Neural cell (in vitro differentiated cells): ENCODE data around the gene DLAT. TPM values are rescaled to one million over a fixed set of nuclear protein-coding genes. Genes with fewer than 3 reads are reported as not detected.
"Not testable (repeated sequence)": the region's sequence is repeated elsewhere in the genome, so short reads cannot be mapped to it uniquely, and the experiment has no call there.

ENCODE experiments used
- H2AFZ ChIP-seq: fragments of 200-600, 300-800 bp; sonication (generic), shearing (Covaris generic); 2 replicates; pipeline ENCODE4 v1.6.0; 2014; ENCODE audit warnings: low read depth, mild to moderate bottlenecking, antibody characterized with exemption, low read length, moderate library complexity
- H3F3A ChIP-seq: fragments of 200-600 bp; shearing (Covaris generic); 2 replicates; pipeline ENCODE4 v1.6.1; 2016; ENCODE audit warnings: mild to moderate bottlenecking, moderate library complexity, mixed read lengths, antibody characterized with exemption, low read length; ENCODE audit not compliant: insufficient read depth, poor library complexity, severe bottlenecking
- H3K27ac ChIP-seq: fragments of 200-600, 300-800 bp; sonication (generic), shearing (Covaris generic); 2 replicates; pipeline ENCODE4 v1.5.1; 2014; ENCODE audit warnings: mild to moderate bottlenecking, low read length, moderate library complexity
- H3K27me3 ChIP-seq: fragments of 300-800, 200-600 bp; sonication (generic), shearing (Covaris generic); 2 replicates; pipeline ENCODE4 v1.6.0; 2014; ENCODE audit warnings: mild to moderate bottlenecking, low read depth, low read length, moderate library complexity; ENCODE audit not compliant: insufficient read depth
- H3K36me3 ChIP-seq: fragments of 300-800, 200-600 bp; sonication (generic), shearing (Covaris generic); 2 replicates; pipeline ENCODE4 v1.5.1; 2014; ENCODE audit warnings: mild to moderate bottlenecking, antibody characterized with exemption, low read length, moderate library complexity; ENCODE audit not compliant: insufficient read depth
- H3K4me2 ChIP-seq: fragments of 300-800, 200-600 bp; sonication (generic), shearing (Covaris generic); 2 replicates; pipeline ENCODE4 v1.6.0; 2014; ENCODE audit warnings: mild to moderate bottlenecking, low read length
- H3K4me3 ChIP-seq: fragments of 300-800, 200-600 bp; sonication (generic), shearing (Covaris generic); 2 replicates; pipeline ENCODE4 v1.5.1; 2014; ENCODE audit warnings: mild to moderate bottlenecking, low read length, moderate library complexity
- H3K79me2 ChIP-seq: fragments of 200-600 bp; shearing (Covaris generic); replicated peaks from 2 replicates; pipeline ENCODE4 v1.6.0; 2014; ENCODE audit warnings: mild to moderate bottlenecking, low read length, moderate library complexity; ENCODE audit not compliant: insufficient read depth
- H3K9ac ChIP-seq: fragments of 300-800, 200-600 bp; sonication (generic), shearing (Covaris generic); 2 replicates; pipeline ENCODE4 v1.6.1; 2016; ENCODE audit warnings: mild to moderate bottlenecking, low read length, mixed read lengths
- H3K9me2 ChIP-seq: fragments of 200-600 bp; shearing (Covaris generic); 2 replicates; pipeline ENCODE4 v1.6.1; 2016; ENCODE audit warnings: mild to moderate bottlenecking, low read length, mixed read lengths; ENCODE audit not compliant: insufficient read depth
- H3K9me3 ChIP-seq: fragments of 200-600, 300-800 bp; sonication (generic), shearing (Covaris generic); 2 replicates; pipeline ENCODE4 v1.6.1; 2016; ENCODE audit warnings: mild to moderate bottlenecking, mixed run types, low read length, moderate library complexity, mixed read lengths
- H4K20me1 ChIP-seq: fragments of 200-600 bp; shearing (Covaris generic); 2 replicates; pipeline ENCODE4 v1.6.1; 2016; ENCODE audit warnings: mild to moderate bottlenecking, mixed run types; ENCODE audit not compliant: insufficient read depth
- EP300 ChIP-seq: fragments of 450-650 bp; conservative IDR thresholded peaks from 2 replicates; pipeline ENCODE4 v1.6.1; 2014; ENCODE audit warnings: antibody characterized with exemption, mild to moderate bottlenecking, moderate library complexity; ENCODE audit not compliant: poor library complexity, severe bottlenecking
- EZH2 ChIP-seq: fragments of 200-600, 300-800 bp; shearing (Covaris generic), sonication (generic); IDR thresholded peaks from 2 replicates; pipeline ENCODE4 v1.6.1; 2014; ENCODE audit warnings: antibody characterized with exemption, low read length, borderline replicate concordance, mild to moderate bottlenecking; ENCODE audit not compliant: insufficient read depth, poor library complexity, severe bottlenecking
- MXI1 ChIP-seq: fragments of 450-650 bp; conservative IDR thresholded peaks from 2 replicates; pipeline ENCODE4 v1.6.1; 2014; ENCODE audit warnings: antibody characterized with exemption, mild to moderate bottlenecking; ENCODE audit not compliant: poor library complexity, severe bottlenecking
- POLR2AphosphoS5 ChIP-seq: IDR thresholded peaks from 2 replicates; pipeline ENCODE4 v1.6.1; 2012
- RAD21 ChIP-seq: fragments of 450-650 bp; conservative IDR thresholded peaks from 2 replicates; pipeline ENCODE4 v1.6.1; 2014; ENCODE audit warnings: antibody characterized with exemption, mild to moderate bottlenecking, moderate library complexity
- SMC3 ChIP-seq: fragments of 450-650 bp; conservative IDR thresholded peaks from 2 replicates; pipeline ENCODE4 v1.6.1; 2014; ENCODE audit warnings: antibody characterized with exemption, mild to moderate bottlenecking, moderate library complexity; ENCODE audit not compliant: poor library complexity
- TAF1 ChIP-seq: IDR thresholded peaks from 2 replicates; pipeline ENCODE4 v1.6.1; 2012; ENCODE audit warnings: low read depth
- polyA plus RNA-seq: library from polyadenylated mRNA; depleted of rRNA; stranded (reverse); fragments of >200 nt; gene quantifications from 2 replicates; pipeline ENCODE4 v1.2.3, GENCODE V29; 2014
- TF ChIP-seq, protein P1 (sequence below): fragments of 450-650 bp; IDR thresholded peaks from 2 replicates; pipeline ENCODE4 v1.5.1; 2014; ENCODE audit warnings: antibody characterized with exemption, mild to moderate bottlenecking, moderate library complexity; ENCODE audit not compliant: poor library complexity, severe bottlenecking
- TF ChIP-seq, protein P2 (sequence below): IDR thresholded peaks from 2 replicates; pipeline ENCODE4 v1.6.1; 2012; ENCODE audit warnings: borderline replicate concordance

DLAT gene
- polyA plus RNA-seq, 1 donor from 2014 or later = 38.3 TPM

DNA sequence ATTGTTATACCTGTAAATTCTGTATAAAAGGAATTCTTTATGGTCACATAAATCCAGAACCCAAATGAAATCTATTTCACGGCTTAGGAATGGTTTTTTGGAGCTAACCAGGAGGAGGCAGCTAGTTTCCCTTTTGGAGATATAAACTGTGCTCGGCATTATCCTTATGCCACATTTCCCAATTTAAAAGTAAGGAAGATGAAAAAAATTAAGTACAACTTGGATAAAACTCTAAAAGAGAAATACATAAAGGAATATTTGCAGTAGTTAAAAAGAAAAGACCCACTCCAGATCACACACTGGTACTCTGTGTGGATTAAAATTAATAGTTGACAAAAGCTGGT lies 17.7 kb downstream of the DLAT start:
- Histone ChIP-seq H3K27me3 (no peaks in the 10 kb centered on the region), H3K79me2 (no peaks in the 10 kb centered on the region), H3K27ac (no peak overlapping the region), H3K4me3 (no peak overlapping the region), H3F3A (no peaks in the 10 kb centered on the region), H3K9me3 (no peaks in the 10 kb centered on the region), H3K4me2 (no peak overlapping the region), H4K20me1 (no peaks in the 10 kb centered on the region), H3K36me3 (no peaks in the 10 kb centered on the region), H3K9me2 (no peaks in the 10 kb centered on the region), H2AFZ (no peak overlapping the region), H3K9ac (no peak overlapping the region)
- TF ChIP-seq, protein P1, sequence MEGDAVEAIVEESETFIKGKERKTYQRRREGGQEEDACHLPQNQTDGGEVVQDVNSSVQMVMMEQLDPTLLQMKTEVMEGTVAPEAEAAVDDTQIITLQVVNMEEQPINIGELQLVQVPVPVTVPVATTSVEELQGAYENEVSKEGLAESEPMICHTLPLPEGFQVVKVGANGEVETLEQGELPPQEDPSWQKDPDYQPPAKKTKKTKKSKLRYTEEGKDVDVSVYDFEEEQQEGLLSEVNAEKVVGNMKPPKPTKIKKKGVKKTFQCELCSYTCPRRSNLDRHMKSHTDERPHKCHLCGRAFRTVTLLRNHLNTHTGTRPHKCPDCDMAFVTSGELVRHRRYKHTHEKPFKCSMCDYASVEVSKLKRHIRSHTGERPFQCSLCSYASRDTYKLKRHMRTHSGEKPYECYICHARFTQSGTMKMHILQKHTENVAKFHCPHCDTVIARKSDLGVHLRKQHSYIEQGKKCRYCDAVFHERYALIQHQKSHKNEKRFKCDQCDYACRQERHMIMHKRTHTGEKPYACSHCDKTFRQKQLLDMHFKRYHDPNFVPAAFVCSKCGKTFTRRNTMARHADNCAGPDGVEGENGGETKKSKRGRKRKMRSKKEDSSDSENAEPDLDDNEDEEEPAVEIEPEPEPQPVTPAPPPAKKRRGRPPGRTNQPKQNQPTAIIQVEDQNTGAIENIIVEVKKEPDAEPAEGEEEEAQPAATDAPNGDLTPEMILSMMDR = no peak
- TF ChIP-seq, protein P2, sequence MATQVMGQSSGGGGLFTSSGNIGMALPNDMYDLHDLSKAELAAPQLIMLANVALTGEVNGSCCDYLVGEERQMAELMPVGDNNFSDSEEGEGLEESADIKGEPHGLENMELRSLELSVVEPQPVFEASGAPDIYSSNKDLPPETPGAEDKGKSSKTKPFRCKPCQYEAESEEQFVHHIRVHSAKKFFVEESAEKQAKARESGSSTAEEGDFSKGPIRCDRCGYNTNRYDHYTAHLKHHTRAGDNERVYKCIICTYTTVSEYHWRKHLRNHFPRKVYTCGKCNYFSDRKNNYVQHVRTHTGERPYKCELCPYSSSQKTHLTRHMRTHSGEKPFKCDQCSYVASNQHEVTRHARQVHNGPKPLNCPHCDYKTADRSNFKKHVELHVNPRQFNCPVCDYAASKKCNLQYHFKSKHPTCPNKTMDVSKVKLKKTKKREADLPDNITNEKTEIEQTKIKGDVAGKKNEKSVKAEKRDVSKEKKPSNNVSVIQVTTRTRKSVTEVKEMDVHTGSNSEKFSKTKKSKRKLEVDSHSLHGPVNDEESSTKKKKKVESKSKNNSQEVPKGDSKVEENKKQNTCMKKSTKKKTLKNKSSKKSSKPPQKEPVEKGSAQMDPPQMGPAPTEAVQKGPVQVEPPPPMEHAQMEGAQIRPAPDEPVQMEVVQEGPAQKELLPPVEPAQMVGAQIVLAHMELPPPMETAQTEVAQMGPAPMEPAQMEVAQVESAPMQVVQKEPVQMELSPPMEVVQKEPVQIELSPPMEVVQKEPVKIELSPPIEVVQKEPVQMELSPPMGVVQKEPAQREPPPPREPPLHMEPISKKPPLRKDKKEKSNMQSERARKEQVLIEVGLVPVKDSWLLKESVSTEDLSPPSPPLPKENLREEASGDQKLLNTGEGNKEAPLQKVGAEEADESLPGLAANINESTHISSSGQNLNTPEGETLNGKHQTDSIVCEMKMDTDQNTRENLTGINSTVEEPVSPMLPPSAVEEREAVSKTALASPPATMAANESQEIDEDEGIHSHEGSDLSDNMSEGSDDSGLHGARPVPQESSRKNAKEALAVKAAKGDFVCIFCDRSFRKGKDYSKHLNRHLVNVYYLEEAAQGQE = no peak
- TF ChIP-seq MXI1 (no peak), EZH2 (no peak), RAD21 (no peak), EP300 (no peak), POLR2AphosphoS5 (no peak), TAF1 (no peak), SMC3 (no peak)

DNA sequence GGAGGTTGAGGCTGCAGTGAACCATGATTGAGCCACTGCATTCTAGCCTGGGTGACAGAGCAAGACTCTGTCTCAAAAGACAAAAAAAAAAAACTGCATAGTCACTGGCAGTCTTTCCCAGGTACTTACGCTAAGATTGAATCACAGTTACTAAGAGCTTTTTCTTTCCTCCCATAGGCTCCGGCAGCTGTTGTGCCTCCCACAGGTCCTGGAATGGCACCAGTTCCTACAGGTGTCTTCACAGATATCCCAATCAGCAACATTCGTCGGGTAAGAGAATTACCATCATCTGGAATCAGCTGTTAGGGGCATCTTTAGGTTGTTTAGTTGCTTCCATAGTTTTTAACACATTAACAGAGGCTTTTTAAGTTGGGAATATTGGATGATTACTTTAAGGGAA lies 19.8 kb downstream of the DLAT start:
- Histone ChIP-seq H3K79me2 (no peaks in the 10 kb centered on the region), H3K9me3 (no peaks in the 10 kb centered on the region), H3K27ac (no peak overlapping the region), H3K27me3 (no peaks in the 10 kb centered on the region), H4K20me1 (no peaks in the 10 kb centered on the region), H2AFZ (no peak overlapping the region), H3K36me3 (no peaks in the 10 kb centered on the region), H3F3A (no peaks in the 10 kb centered on the region), H3K4me2 (no peak overlapping the region), H3K4me3 (no peak overlapping the region), H3K9ac (no peak overlapping the region), H3K9me2 (no peaks in the 10 kb centered on the region)
- no peak for TF ChIP-seq POLR2AphosphoS5
- TF ChIP-seq, protein P1 = no peak
- TF ChIP-seq SMC3 = no peak
- TF ChIP-seq EP300 = no peak
- no peak for TF ChIP-seq RAD21
- TF ChIP-seq TAF1 = no peak
- TF ChIP-seq EZH2 = no peak
- TF ChIP-seq, protein P2 = no peak
- TF ChIP-seq MXI1 = no peak

DNA sequence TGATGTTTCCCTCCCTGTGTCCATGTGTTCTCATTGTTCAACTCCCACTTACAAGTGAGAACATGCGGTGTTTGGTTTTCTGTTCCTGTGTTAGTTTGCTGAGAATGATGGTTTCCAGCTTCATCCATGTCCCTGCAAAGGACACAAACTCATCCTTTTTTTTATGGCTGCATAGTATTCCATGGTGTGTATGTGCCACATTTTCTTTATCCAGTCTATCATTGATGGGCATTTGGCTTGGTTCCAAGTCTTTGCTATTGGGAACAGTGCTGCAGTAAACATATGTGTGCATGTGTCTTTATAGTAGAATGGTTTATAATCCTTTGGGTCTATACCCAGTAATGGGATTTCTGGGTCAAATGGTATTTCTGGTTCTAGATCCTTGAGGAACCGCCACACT lies 21.4 kb downstream of the DLAT start:
- not testable (repeated sequence) for H3K36me3 ChIP-seq, H3K9me3 ChIP-seq, H2AFZ ChIP-seq, H3K27me3 ChIP-seq, H3K9ac ChIP-seq, H3F3A ChIP-seq, H3K79me2 ChIP-seq, H3K27ac ChIP-seq, H3K9me2 ChIP-seq, H3K4me3 ChIP-seq, H4K20me1 ChIP-seq, H3K4me2 ChIP-seq
